Superior temporal gyrus (tissue), 1 donor: ENCODE measurements around the gene PANK3.
"Not testable (repeated sequence)": the region's sequence is repeated elsewhere in the genome, so short reads cannot be mapped to it uniquely, and the experiment has no call there.

Experiments
- DNase-seq: peaks from one replicate; pipeline ENCODE4 v3.0.0-alpha.2; 2016; ENCODE audit errors: extremely low spot score

Gene PANK3

GRCh38 chr5:168592014-168592368 lies 12.8 kb upstream of the PANK3 start:
- DNase-seq = no peak

DNA sequence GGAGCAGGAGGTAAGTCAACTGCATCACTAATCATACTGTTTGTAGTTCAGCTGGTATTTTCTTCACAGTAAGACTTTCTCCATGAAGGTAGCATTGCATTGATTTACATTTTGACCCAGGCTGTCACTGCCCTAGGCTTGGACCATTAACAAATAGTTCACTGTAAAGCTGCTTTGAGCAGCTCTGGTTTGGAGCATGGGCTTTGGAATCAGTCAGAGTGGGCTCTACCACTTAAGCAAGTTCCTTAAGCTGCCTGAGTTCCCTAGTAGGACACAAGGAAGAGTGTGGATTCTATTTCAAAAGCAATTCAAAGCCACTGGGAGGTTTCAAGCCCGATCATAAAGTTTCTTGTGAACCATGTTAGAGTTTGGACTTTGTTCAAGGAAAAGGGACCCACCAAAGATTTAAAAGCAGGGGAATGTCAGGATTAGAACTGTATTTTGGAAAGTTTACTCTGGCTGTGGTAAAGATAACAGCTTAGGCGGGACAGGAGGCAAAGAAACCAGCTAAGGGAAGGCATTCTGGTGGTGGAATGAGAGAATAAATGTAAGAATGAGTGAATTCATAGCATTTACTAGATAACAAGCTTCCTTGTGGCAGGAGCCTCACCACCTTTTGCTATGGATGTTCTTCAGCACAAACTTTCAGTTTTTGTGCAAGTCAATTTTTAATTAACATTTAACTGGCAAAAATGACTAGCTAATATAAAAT lies 12.3 kb upstream of the PANK3 start:
- no peak for DNase-seq

DNA sequence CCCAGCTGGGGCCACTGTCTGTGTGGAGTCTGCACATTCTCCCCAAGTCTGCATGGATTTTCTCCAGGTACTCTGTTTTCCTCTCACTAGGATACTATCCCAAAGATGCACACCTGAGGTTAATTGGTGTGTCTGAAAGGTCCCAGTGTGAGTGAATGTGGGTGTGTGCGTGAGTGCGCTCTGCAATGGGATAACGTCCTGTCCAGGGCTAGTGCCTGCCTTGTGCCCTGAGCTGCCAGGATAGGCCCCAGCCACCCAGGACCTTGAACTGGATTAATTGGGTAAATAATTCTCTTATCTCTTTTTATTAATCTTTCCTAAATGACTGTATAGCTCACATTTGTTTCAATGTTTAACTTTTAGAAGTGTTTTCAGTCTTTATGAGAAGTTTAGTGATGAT lies 11.5 kb upstream of the PANK3 start:
- no peak for DNase-seq

GRCh38 chr5:168587987-168588386 lies 8.8 kb upstream of the PANK3 start:
- no peak for DNase-seq

GRCh38 chr5:168585119-168585856 lies 6.1 kb upstream of the PANK3 start:
- no peak for DNase-seq

GRCh38 chr5:168583742-168584482 lies 4.7 kb upstream of the PANK3 start:
- DNase-seq = no peak

DNA sequence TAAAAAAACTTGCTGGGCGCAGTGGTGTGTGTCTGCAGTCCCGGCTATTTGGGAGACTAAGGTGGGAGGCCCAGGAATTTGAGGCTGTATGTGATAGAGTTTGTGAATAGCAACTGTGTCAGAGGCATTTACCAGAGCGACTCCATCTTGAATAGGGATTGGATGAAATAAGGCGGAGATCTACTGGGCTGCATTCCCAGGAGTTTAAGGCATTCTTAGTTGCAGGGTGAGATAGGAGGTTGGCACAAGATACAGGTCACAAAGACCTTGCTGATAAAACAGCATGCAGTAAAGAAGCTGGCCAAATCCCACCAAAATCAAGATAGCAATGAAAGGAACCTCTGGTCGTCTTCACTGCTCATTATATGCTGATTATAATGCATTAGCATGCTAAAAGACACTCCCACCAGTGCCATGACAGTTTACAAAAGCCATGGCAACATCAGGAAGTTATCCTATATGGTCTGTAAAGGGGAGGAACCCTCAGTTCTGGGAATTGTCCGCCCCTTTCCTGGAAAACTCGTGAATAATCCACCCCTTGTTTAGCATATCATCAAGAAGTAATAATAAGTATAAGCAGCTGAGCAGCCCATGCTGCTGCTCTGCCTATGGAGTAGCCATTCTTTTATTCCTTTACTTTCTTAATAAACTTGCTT lies 1.8 kb upstream of the PANK3 start:
- DNase-seq = not testable (repeated sequence)

DNA sequence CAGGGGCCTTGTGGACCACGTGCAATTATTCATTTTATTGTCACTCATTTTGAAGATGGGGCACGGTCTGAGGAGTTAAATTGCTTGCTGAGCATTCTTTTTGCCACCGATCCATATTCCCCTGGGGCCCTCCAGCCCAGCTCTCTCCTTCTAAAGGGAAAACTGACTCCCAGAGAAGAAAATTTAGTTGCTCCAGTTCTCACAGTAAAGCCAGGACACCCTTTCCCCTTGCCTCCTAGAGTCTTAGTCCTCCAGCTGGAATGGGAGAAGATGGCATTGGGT lies 1.0 kb upstream of the PANK3 start:
- DNase-seq = no peak

DNA sequence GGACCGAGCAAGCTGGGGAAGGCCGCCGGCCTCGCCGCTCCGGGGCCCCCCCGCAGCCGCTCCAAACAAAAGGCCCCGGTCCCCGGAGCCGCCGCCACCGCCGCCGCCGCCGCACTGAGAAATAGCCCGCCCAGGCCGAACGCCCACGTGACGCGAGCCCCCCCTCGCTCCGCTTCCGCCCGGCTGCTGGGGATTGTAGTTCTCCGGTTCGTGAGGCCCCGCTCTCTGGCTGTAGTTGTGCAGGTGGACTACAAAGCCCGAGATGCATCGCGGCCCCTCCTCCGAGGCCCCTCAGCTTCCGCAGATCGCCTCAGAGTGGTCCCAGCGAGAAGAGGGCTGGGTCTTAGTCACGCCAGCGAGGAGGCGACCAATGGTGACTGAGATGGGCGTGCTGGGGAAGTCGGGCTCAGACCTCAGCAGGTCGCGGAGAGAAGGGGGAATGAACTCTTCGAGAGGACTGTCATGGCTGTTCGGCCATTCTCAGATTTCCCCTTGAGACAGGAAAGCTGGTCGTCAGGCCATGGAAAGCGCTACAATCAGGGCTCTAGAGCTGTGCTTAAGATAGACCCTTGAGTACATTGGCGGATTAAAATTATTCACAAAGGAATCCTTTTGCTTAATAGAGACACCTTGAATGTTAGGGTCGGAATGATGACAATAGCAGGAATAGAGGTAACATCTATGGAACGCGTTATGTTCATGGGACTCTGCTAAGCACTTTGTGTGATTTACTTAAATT lies 489 bp upstream of the PANK3 start:
- peak; percentile 98 for DNase-seq

- DNase-seq = no peak
Observed at GRCh38 chr5:168578006-168578405, 1.2 kb downstream of the PANK3 start.

DNA sequence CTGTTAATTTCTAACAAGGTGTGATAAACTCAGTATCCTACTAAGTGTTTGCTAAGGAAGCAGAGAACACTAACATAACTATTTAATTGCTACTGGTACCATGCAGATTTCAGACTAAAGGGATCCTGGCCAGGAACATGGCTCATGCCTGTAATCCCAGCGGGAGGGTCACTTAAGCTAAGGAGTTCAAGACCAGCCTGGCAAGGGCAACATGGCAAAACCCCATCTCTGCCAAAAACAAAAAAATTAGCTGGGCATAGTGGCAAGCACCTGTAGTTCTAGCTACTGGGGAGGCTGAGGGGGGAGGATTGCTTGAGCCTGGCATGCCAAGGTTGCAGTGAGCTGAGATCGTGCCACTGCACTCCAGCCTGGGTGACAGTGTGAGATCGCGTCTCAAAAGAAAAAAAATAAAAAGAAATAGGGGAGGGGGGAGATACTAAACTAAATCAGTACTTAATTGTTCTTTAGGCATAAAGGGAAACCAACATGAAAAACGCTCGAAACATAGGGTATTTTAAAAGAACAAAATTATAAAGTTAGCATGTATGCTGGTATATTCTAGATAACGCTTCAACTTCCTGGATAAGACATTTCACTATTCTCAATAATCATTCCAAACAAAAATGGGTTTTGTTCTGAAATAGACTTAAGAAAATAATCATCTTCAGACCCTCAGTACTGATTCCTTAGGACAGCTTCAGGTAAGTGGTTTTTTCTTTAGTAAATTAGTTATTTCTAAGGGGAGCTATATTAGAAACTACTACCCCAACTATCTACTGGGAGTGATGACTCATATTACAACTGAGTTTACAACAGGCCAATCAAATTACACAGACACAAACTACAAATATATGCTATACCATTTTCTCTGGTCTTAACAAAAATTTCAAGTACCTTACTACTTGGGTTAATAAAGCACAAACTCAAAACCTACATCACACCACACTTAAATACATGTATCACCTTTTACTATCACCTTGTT lies 3.5 kb downstream of the PANK3 start:
- DNase-seq = no peak

DNA sequence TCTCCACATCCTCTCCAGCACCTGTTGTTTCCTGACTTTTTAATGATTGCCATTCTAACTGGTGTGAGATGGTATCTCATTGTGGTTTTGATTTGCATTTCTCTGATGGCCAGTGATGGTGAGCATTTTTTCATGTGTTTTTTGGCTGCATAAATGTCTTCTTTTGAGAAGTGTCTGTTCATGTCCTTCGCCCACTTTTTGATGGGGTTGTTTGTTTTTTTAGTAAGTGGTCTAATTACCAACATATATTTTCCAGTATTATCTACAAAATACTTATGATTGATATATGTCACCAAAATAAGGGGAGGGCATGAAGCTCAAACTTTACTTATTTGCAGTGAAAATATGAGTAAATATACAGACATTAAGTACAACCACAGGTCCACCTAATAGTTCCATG lies 5.0 kb downstream of the PANK3 start:
- DNase-seq = not testable (repeated sequence)

- DNase-seq = not testable (repeated sequence)
Observed at GRCh38 chr5:168573663-168574062, 5.5 kb downstream of the PANK3 start.

DNA sequence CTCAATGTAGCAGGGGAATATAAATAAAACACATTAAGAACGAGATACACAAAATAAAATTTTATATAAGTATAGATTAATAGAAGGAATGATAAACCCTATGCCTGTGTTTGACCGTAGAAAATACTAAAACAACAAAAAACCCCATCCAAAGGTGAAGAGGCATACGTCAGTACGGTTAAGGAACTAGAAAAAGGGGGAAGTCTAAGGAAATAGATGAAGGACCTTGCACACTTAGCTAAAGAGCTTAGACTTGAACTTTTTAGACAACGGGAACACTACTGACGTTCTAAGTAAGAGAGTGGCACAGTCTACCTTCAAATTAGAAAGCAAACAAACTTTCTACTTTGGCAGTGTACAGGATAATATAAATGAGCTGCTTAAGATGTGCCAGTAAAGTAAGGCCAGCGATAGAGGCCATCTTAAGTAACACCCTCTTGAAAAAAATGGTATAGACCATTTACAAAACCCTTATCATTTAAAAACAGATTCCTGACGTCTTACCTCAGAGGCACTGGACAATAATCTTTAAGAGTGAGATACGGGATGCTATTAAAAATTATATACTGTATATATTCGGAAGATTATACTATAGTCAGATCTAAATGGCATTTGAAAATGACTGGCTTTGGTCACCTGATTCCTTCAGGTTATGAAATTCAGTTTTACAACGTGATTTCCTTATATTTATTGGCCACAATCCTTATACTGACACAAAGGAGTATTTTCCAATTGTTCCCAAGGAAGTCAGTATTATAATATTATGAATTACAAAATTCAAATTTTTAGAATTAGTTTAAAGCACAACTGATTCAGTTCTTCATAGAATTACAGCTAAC lies 8.5 kb downstream of the PANK3 start:
- DNase-seq = no peak

DNA sequence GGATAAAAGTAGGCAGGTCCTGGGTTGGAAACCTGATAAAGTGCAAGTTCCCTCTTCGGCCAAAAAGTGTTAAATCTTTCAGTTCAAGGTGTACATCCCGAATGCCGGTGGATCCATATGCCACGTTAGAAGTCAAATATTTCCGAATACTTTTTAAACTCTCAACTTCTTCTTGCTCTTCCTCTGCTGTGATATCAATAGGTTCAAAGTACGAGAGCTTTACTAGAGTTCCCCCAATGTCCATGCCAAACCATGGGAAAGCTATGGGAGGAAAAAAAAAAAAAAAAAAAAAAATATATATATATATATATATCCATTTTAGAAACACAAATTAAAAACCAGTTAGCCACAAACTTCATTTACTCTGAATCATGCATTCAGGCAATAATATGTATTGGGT lies 10.4 kb downstream of the PANK3 start:
- DNase-seq = no peak

DNA sequence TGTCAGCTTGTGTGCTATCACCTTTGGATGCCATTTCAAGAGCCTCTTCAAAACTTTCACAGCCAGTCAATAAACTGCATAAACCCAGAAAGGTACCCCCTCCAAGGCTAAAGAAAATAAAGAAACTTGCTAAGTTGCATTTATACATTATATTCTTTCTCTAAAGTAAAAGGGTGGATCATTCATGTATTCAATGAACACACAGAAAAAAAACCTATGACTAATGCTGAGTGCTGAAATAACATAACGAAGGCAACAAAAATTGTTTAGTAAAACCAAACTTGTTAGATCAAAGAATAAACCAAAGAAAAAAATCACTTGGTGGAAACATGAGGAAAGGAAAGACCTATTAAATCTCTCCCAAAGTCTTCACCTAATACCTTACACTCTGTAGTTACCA lies 15.2 kb downstream of the PANK3 start:
- no peak for DNase-seq

DNA sequence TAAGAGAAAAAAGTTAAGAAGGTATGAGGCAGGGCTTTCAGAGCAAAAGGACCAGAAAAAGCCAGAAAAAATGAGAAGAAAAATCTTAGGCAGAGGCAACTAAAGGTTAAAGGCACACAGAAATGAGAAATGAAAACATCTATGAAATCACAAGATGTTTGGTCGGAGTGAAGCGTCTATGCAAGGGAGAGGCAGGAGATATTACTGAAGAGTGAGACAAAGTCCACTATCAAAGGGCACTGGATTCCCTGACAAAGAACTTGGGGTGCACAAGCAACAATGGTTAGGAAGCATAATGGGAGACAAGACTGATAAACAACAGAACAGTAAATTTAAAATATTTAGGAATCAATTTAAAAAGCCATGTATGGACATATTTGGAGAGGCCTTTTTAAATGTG lies 16.9 kb downstream of the PANK3 start:
- DNase-seq = no peak

GRCh38 chr5:168557389-168557788 lies 21.8 kb downstream of the PANK3 start:
- no peak for DNase-seq

DNA sequence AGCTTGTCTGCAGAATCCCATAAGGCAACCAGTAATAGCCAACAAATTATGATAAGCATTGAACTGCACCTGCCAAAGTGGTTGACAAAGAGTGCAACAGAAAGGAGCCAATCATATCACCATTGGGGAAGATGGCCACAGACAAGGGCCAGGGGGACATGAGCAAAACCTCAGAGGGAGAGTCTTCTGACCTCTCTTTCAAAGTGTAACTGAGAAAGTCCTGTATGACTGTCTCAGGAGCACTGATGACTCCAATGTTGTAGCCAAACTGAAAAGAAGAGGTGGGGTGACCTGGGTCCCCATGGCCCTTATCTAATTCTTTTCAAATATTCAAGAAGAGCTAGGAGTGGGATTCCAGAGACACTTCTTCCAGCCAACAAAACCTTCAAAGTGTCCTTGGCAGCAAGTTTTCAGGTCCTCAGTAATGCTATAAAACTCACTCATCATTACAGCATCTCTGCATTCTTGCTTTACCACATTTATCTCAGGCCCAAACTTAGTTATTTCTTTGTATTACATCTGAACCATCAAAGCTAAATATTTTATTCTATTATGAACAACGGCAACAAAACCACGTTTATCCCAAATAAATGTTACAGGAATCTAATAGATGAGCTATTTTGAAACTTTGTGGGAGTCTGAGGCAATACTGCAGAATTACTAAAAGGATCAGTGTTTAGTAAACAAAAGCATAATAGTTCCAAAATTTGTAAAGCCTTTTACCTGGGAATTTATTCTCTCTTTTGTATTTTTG lies 25.6 kb downstream of the PANK3 start:
- DNase-seq = no peak
